Activated gamma-delta T cell treated with anti-CD3 and anti-CD28 coated beads, Interleukin-2, amount 50 U/mL, for 16 hours (primary cell): ENCODE results near the gene IFI27L2.

Experiments
- DNase-seq: peaks from one replicate; pipeline ENCODE4 v3.0.0-alpha.2; 2020; ENCODE audit warnings: low read depth

The IFI27L2 gene

GRCh38 chr14:94152676-94153075, 23.3 kb upstream of the IFI27L2 start:
- DNase-seq, result no peak

- DNase-seq, result no peak
These were observed 16.6 kb upstream of the IFI27L2 start for GRCh38 chr14:94145902-94146527.

GRCh38 chr14:94144765-94145164, 15.4 kb upstream of the IFI27L2 start:
- DNase-seq, result no peak

GRCh38 chr14:94143711-94144110, 14.3 kb upstream of the IFI27L2 start:
- no peak for DNase-seq

GRCh38 chr14:94143239-94143638, 13.8 kb upstream of the IFI27L2 start:
- no peak for DNase-seq

- DNase-seq, result no peak
These were observed 13.4 kb upstream of the IFI27L2 start for GRCh38 chr14:94142836-94143235.

GRCh38 chr14:94142247-94142646, 12.8 kb upstream of the IFI27L2 start:
- no peak for DNase-seq

- DNase-seq, result no peak
These were observed 10.0 kb upstream of the IFI27L2 start for GRCh38 chr14:94139421-94139820.

GRCh38 chr14:94139006-94139405, 9.6 kb upstream of the IFI27L2 start:
- no peak for DNase-seq

- no peak for DNase-seq
These were observed 8.8 kb upstream of the IFI27L2 start for GRCh38 chr14:94138251-94138650.

- DNase-seq, result peak; percentile 82
These were observed 7.3 kb upstream of the IFI27L2 start for GRCh38 chr14:94136575-94137331.

- no peak for DNase-seq
These were observed 6.1 kb upstream of the IFI27L2 start for GRCh38 chr14:94135476-94135875.

GRCh38 chr14:94132285-94132887, 3.0 kb upstream of the IFI27L2 start:
- peak; percentile 46 for DNase-seq

- no peak for DNase-seq
These were observed 482 bp upstream of the IFI27L2 start for GRCh38 chr14:94129758-94130414.

- no peak for DNase-seq
These were observed 1.1 kb downstream of the IFI27L2 start for GRCh38 chr14:94128216-94128839.

- DNase-seq, result no peak
These were observed 2.1 kb downstream of the IFI27L2 start for GRCh38 chr14:94127330-94127729.

- DNase-seq, result no peak
These were observed 2.6 kb downstream of the IFI27L2 start for GRCh38 chr14:94126800-94127199.

- no peak for DNase-seq
These were observed 3.1 kb downstream of the IFI27L2 start for GRCh38 chr14:94126419-94126677.

- no peak for DNase-seq
These were observed 3.6 kb downstream of the IFI27L2 start for GRCh38 chr14:94125659-94126418.

GRCh38 chr14:94124582-94125377, 4.6 kb downstream of the IFI27L2 start:
- DNase-seq, result no peak

GRCh38 chr14:94123868-94124267, 5.5 kb downstream of the IFI27L2 start:
- no peak for DNase-seq
